NT2/D1 (cell line): ENCODE results near the gene HOXA2.
A peak's percentile ranks its signal among the peaks of the same experiment; 100 is the strongest.

ENCODE experiments used
- DNase-seq: peaks from one replicate; pipeline ENCODE4 v3.0.0-alpha.2; 2011; ENCODE audit warnings: low read depth, low spot score
- H3K27me3 ChIP-seq: 2 replicates; pipeline ENCODE4 v1.6.0; 2011; ENCODE audit warnings: mild to moderate bottlenecking; ENCODE audit not compliant: insufficient read length, insufficient read depth
- H3K36me3 ChIP-seq: 2 replicates; pipeline ENCODE4 v1.6.1; 2011; ENCODE audit warnings: mild to moderate bottlenecking, low read length, mixed read lengths; ENCODE audit not compliant: insufficient read depth, insufficient read length
- H3K4me1 ChIP-seq: 2 replicates; pipeline ENCODE4 v1.5.1; 2011; ENCODE audit not compliant: insufficient read depth, insufficient read length
- H3K4me3 ChIP-seq: 2 replicates; pipeline ENCODE4 v1.5.1; 2011; ENCODE audit warnings: low read depth; ENCODE audit not compliant: insufficient read length
- H3K9ac ChIP-seq: 2 replicates; pipeline ENCODE4 v1.6.0; 2011; ENCODE audit warnings: low read depth; ENCODE audit not compliant: insufficient read length
- H3K9me3 ChIP-seq: 2 replicates; pipeline ENCODE4 v1.5.1; 2011; ENCODE audit warnings: mild to moderate bottlenecking, low read length; ENCODE audit not compliant: insufficient read depth
- SUZ12 ChIP-seq: IDR thresholded peaks from 2 replicates; pipeline ENCODE4 v1.6.1; 2011; ENCODE audit not compliant: insufficient read length, insufficient read depth; ENCODE audit errors: extremely low read depth
- YY1 ChIP-seq: IDR thresholded peaks from 2 replicates; pipeline ENCODE4 v1.6.1; 2011; ENCODE audit not compliant: insufficient read length, insufficient read depth
- ZNF274 ChIP-seq: IDR thresholded peaks from 2 replicates; pipeline ENCODE4 v1.6.1; 2011; ENCODE audit warnings: mild to moderate bottlenecking, low read depth, low read length

HOXA2 gene

DNA sequence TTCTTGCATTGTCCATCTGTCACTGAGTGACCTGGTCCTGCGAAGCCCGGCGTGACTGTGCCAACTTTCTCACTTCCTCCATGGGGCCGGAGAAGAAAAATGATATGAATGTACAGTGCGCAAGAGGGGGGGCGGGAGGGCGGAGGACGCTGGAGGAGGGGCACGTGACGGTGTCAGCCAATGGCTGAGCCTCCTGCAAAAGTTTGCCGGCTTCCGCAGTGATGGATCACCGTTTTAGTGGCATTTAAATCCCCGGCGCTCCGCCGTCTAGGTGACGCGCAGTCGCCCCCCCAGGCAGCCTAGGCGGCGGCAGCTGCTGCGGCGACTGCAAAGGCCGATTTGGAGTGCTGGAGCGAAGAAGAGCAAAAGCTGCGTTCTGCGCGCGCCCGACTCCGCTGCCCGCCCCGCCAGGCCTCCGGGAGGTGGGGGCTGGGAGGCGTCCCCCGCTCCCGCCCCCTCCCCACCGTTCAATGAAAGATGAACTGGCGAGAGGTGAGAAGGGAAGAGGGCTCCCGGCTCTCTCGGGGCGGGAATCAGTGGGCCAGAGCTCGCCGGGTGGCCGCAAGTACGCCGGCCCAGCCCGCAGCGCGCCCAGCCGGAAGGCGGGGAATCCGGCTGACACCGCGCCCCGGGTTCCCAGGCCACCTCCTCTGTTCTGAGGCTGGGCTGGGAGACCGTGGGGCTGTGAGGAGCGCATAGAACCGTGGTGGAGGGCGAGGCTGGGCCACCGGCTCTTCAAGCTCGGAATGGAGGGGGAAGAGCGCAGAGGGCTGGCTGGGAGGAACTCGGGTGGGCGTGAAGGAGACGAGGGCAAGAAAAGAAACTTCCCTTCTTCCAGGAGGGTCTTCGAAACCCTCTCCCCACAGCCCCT, 6.4 kb downstream of the HOXA2 start, which contains the start of gene HOXA1:
Gene HOXA1 (minus strand): TSS at position 104 of the 871 bp plus-strand sequence. CDS start 88 bp downstream, at position 16.
- peaks cover 13% of the 10 kb centered on the region for H3K4me1 ChIP-seq
- peak within 1 kb of the TSS; percentile 60 for H3K4me3 ChIP-seq
- DNase-seq, result no peak
- peak within 1 kb of the TSS; percentile 76 for H3K9ac ChIP-seq
- TF ChIP-seq SUZ12, result no peak
- TF ChIP-seq ZNF274, result no peak
- no peak for TF ChIP-seq YY1
- peaks cover 89% of the 10 kb centered on the region for H3K27me3 ChIP-seq
- H3K9me3 ChIP-seq, result no peaks in the 10 kb centered on the region
- peaks cover 9% of the 10 kb centered on the region for H3K36me3 ChIP-seq

GRCh38 chr7:27095050-27095896, 7.2 kb downstream of the HOXA2 start:
- H3K9ac ChIP-seq, result no peak overlapping the region
- peaks cover 81% of the 10 kb centered on the region for H3K27me3 ChIP-seq
- peaks cover 9% of the 10 kb centered on the region for H3K36me3 ChIP-seq
- no peak for DNase-seq
- peaks cover 11% of the 10 kb centered on the region for H3K4me1 ChIP-seq
- TF ChIP-seq ZNF274 (no peak), YY1 (no peak), SUZ12 (no peak)
- no peaks in the 10 kb centered on the region for H3K9me3 ChIP-seq
- peak overlapping the region; percentile 60 for H3K4me3 ChIP-seq

GRCh38 chr7:27094304-27095049, 8.0 kb downstream of the HOXA2 start:
- Histone ChIP-seq H3K9me3 (no peaks in the 10 kb centered on the region), H3K4me3 (no peak overlapping the region), H3K4me1 (peaks cover 11% of the 10 kb centered on the region), H3K9ac (no peak overlapping the region), H3K27me3 (peaks cover 76% of the 10 kb centered on the region), H3K36me3 (peaks cover 5% of the 10 kb centered on the region)
- no peak for DNase-seq
- TF ChIP-seq ZNF274 (no peak), SUZ12 (no peak), YY1 (no peak)

GRCh38 chr7:27093184-27093895, 9.1 kb downstream of the HOXA2 start:
- TF ChIP-seq ZNF274 (no peak), YY1 (no peak), SUZ12 (no peak)
- Histone ChIP-seq H3K9ac (no peak overlapping the region), H3K36me3 (no peaks in the 10 kb centered on the region), H3K4me3 (no peak overlapping the region), H3K27me3 (peaks cover 68% of the 10 kb centered on the region), H3K9me3 (peaks cover 3% of the 10 kb centered on the region; the same call in 1 of the 2 replicates), H3K4me1 (peaks cover 11% of the 10 kb centered on the region)
- DNase-seq, result no peak

GRCh38 chr7:27092819-27093110, 9.7 kb downstream of the HOXA2 start:
- peaks cover 63% of the 10 kb centered on the region for H3K27me3 ChIP-seq
- no peak for TF ChIP-seq YY1
- TF ChIP-seq SUZ12, result no peak
- no peak for TF ChIP-seq ZNF274
- H3K36me3 ChIP-seq, result no peaks in the 10 kb centered on the region
- H3K4me1 ChIP-seq, result peaks cover 11% of the 10 kb centered on the region
- H3K9me3 ChIP-seq, result peaks cover 9% of the 10 kb centered on the region; the same call in 1 of the 2 replicates
- H3K9ac ChIP-seq, result no peak overlapping the region
- H3K4me3 ChIP-seq, result no peak overlapping the region
- no peak for DNase-seq

GRCh38 chr7:27091941-27092818, 10.3 kb downstream of the HOXA2 start:
- TF ChIP-seq YY1, result no peak
- no peak for TF ChIP-seq SUZ12
- TF ChIP-seq ZNF274, result no peak
- Histone ChIP-seq H3K27me3 (peaks cover 62% of the 10 kb centered on the region), H3K4me1 (peaks cover 9% of the 10 kb centered on the region), H3K4me3 (no peak overlapping the region), H3K9ac (no peak overlapping the region), H3K9me3 (peaks cover 11% of the 10 kb centered on the region; the same call in 1 of the 2 replicates), H3K36me3 (no peaks in the 10 kb centered on the region)
- no peak for DNase-seq
